Activated CD4-positive, alpha-beta T cell treated with anti-CD3 and anti-CD28 coated beads, Interleukin-2, amount 10 ng/mL, durations not matched to agents 24 days and 14 days (primary cell): ENCODE measurements around the gene IRF8. TPM values are rescaled to one million over a fixed set of nuclear protein-coding genes. Genes with fewer than 3 reads are reported as not detected.
A peak's percentile ranks its signal among the peaks of the same experiment; 100 is the strongest.

Source experiments
- DNase-seq: peaks from one replicate; pipeline ENCODE4 v3.0.0; 2022
- H3K27ac Mint-ChIP-seq: one replicate; pipeline ENCODE4 v1.8.0; 2022; ENCODE audit warnings: mild to moderate bottlenecking, mixed read lengths
- H3K27me3 Mint-ChIP-seq: one replicate; pipeline ENCODE4 v1.8.0; 2022; ENCODE audit warnings: mixed read lengths
- H3K36me3 Mint-ChIP-seq: one replicate; pipeline ENCODE4 v1.8.0; 2022; ENCODE audit warnings: low read depth, mild to moderate bottlenecking, mixed read lengths
- H3K4me1 Mint-ChIP-seq: one replicate; pipeline ENCODE4 v1.8.0; 2021; ENCODE audit warnings: mixed read lengths
- H3K4me3 Mint-ChIP-seq: one replicate; pipeline ENCODE4 v1.8.0; 2022; ENCODE audit warnings: mild to moderate bottlenecking, moderate library complexity, mixed read lengths
- H3K9me3 Mint-ChIP-seq: one replicate; pipeline ENCODE4 v1.8.0; 2021; ENCODE audit warnings: mixed read lengths
- intact Hi-C: fragments of 100-400 bp; cut with micrococcal nuclease; formaldehyde crosslinking; loops from one replicate; pipeline ENCODE4 v1.15.1; 2023
- total RNA-seq: library from RNA; stranded (reverse); gene quantifications from 2 replicates; pipeline ENCODE4 v1.2.3, GENCODE V29; 2022

IRF8 gene
- total RNA-seq, 1 donor from 2014 or later = 235 TPM

- DNase-seq = no peak
- intact Hi-C loops = loop anchor here (2.0 kb wide), 1 partner anchor 15 kb away; no protein-coding TSS in a partner anchor
- H3K4me1 Mint-ChIP-seq = peaks cover 13% of the 10 kb centered on the region
- H3K9me3 Mint-ChIP-seq = no peaks in the 10 kb centered on the region
- H3K27ac Mint-ChIP-seq = peak overlapping the region; percentile 10
- H3K36me3 Mint-ChIP-seq = peaks cover 67% of the 10 kb centered on the region
- H3K27me3 Mint-ChIP-seq = no peaks in the 10 kb centered on the region
- H3K4me3 Mint-ChIP-seq = no peak overlapping the region
These were observed 19.0 kb downstream of the IRF8 start for GRCh38 chr16:85917959-85918358.

- peaks cover 63% of the 10 kb centered on the region for H3K36me3 Mint-ChIP-seq
- H3K27ac Mint-ChIP-seq = no peak overlapping the region
- no peak for DNase-seq
- intact Hi-C loops = no loop called here
- no peak overlapping the region for H3K4me3 Mint-ChIP-seq
- peaks cover 13% of the 10 kb centered on the region for H3K4me1 Mint-ChIP-seq
- no peaks in the 10 kb centered on the region for H3K9me3 Mint-ChIP-seq
- no peaks in the 10 kb centered on the region for H3K27me3 Mint-ChIP-seq
These were observed 19.5 kb downstream of the IRF8 start for GRCh38 chr16:85918436-85918835.

- H3K27ac Mint-ChIP-seq = no peak overlapping the region
- no peaks in the 10 kb centered on the region for H3K27me3 Mint-ChIP-seq
- intact Hi-C loops = no loop called here
- H3K4me1 Mint-ChIP-seq = peaks cover 21% of the 10 kb centered on the region
- H3K4me3 Mint-ChIP-seq = no peak overlapping the region
- H3K36me3 Mint-ChIP-seq = peaks cover 61% of the 10 kb centered on the region
- H3K9me3 Mint-ChIP-seq = no peaks in the 10 kb centered on the region
- no peak for DNase-seq
These were observed 20.6 kb downstream of the IRF8 start for GRCh38 chr16:85919271-85920267.

- H3K4me1 Mint-ChIP-seq = peaks cover 34% of the 10 kb centered on the region
- H3K9me3 Mint-ChIP-seq = no peaks in the 10 kb centered on the region
- intact Hi-C loops = no loop called here
- H3K27ac Mint-ChIP-seq = no peak overlapping the region
- H3K36me3 Mint-ChIP-seq = peaks cover 55% of the 10 kb centered on the region
- no peak for DNase-seq
- no peak overlapping the region for H3K4me3 Mint-ChIP-seq
- no peaks in the 10 kb centered on the region for H3K27me3 Mint-ChIP-seq
These were observed 22.1 kb downstream of the IRF8 start for GRCh38 chr16:85921026-85921425.

GRCh38 chr16:85923153-85924021 lies 24.4 kb downstream of the IRF8 start:
- peaks cover 32% of the 10 kb centered on the region for H3K4me1 Mint-ChIP-seq
- H3K9me3 Mint-ChIP-seq = no peaks in the 10 kb centered on the region
- peak overlapping the region; percentile 92 for H3K27ac Mint-ChIP-seq
- intact Hi-C loops = loop anchor here (1.0 kb wide), 1 partner anchor 13 kb away; no protein-coding TSS in a partner anchor
- DNase-seq = no peak
- H3K27me3 Mint-ChIP-seq = no peaks in the 10 kb centered on the region
- peaks cover 41% of the 10 kb centered on the region for H3K36me3 Mint-ChIP-seq
- no peak overlapping the region for H3K4me3 Mint-ChIP-seq

GRCh38 chr16:85924675-85925074 lies 25.7 kb downstream of the IRF8 start:
- H3K4me3 Mint-ChIP-seq = peak overlapping the region; percentile 44
- H3K36me3 Mint-ChIP-seq = peaks cover 31% of the 10 kb centered on the region
- H3K27ac Mint-ChIP-seq = peak overlapping the region; percentile 92
- no peaks in the 10 kb centered on the region for H3K27me3 Mint-ChIP-seq
- intact Hi-C loops = loop anchor here (1.0 kb wide), 1 partner anchor 12 kb away; no protein-coding TSS in a partner anchor
- no peaks in the 10 kb centered on the region for H3K9me3 Mint-ChIP-seq
- DNase-seq = no peak
- peaks cover 33% of the 10 kb centered on the region for H3K4me1 Mint-ChIP-seq

GRCh38 chr16:85926370-85926769 lies 27.4 kb downstream of the IRF8 start:
- intact Hi-C loops = no loop called here
- Mint-ChIP-seq H3K4me1 (peaks cover 33% of the 10 kb centered on the region), H3K27me3 (no peaks in the 10 kb centered on the region), H3K9me3 (no peaks in the 10 kb centered on the region), H3K4me3 (peak overlapping the region; percentile 15), H3K27ac (no peak overlapping the region), H3K36me3 (peaks cover 16% of the 10 kb centered on the region)
- no peak for DNase-seq

- Mint-ChIP-seq H3K27me3 (no peaks in the 10 kb centered on the region), H3K36me3 (peaks cover 11% of the 10 kb centered on the region), H3K4me1 (peaks cover 32% of the 10 kb centered on the region), H3K9me3 (no peaks in the 10 kb centered on the region), H3K4me3 (peak overlapping the region; percentile 10), H3K27ac (no peak overlapping the region)
- intact Hi-C loops = no loop called here
- no peak for DNase-seq
These were observed 28.4 kb downstream of the IRF8 start for GRCh38 chr16:85927371-85927770.

- no peak for DNase-seq
- no peaks in the 10 kb centered on the region for H3K9me3 Mint-ChIP-seq
- peaks cover 33% of the 10 kb centered on the region for H3K4me1 Mint-ChIP-seq
- peaks cover 9% of the 10 kb centered on the region for H3K36me3 Mint-ChIP-seq
- H3K27ac Mint-ChIP-seq = no peak overlapping the region
- H3K27me3 Mint-ChIP-seq = no peaks in the 10 kb centered on the region
- H3K4me3 Mint-ChIP-seq = no peak overlapping the region
- intact Hi-C loops = no loop called here
These were observed 29.0 kb downstream of the IRF8 start for GRCh38 chr16:85927959-85928358.

- Mint-ChIP-seq H3K27ac (no peak overlapping the region), H3K27me3 (no peaks in the 10 kb centered on the region), H3K9me3 (no peaks in the 10 kb centered on the region), H3K4me1 (peaks cover 36% of the 10 kb centered on the region), H3K36me3 (peaks cover 8% of the 10 kb centered on the region), H3K4me3 (no peak overlapping the region)
- intact Hi-C loops = no loop called here
- no peak for DNase-seq
These were observed 29.4 kb downstream of the IRF8 start for GRCh38 chr16:85928401-85928820.

- Mint-ChIP-seq H3K27ac (no peak overlapping the region), H3K4me3 (no peak overlapping the region), H3K27me3 (peaks cover 3% of the 10 kb centered on the region), H3K36me3 (peaks cover 6% of the 10 kb centered on the region), H3K9me3 (no peaks in the 10 kb centered on the region), H3K4me1 (peaks cover 39% of the 10 kb centered on the region)
- intact Hi-C loops = no loop called here
- DNase-seq = no peak
These were observed 30.3 kb downstream of the IRF8 start for GRCh38 chr16:85929259-85929721.

- H3K27ac Mint-ChIP-seq = no peak overlapping the region
These were observed 31.3 kb downstream of the IRF8 start for GRCh38 chr16:85930301-85930700.

GRCh38 chr16:85931596-85932402 lies 32.8 kb downstream of the IRF8 start:
- intact Hi-C loops = no loop called here
- peaks cover 49% of the 10 kb centered on the region for H3K4me1 Mint-ChIP-seq

More at GRCh38 chr16:85930301-85930700, 31.3 kb downstream of the IRF8 start:
- Mint-ChIP-seq H3K9me3 (no peaks in the 10 kb centered on the region), H3K36me3 (peaks cover 2% of the 10 kb centered on the region), H3K4me1 (peaks cover 41% of the 10 kb centered on the region), H3K4me3 (no peak overlapping the region), H3K27me3 (peaks cover 3% of the 10 kb centered on the region)
- no peak for DNase-seq
- intact Hi-C loops = no loop called here

More at GRCh38 chr16:85931596-85932402, 32.8 kb downstream of the IRF8 start:
- no peaks in the 10 kb centered on the region for H3K9me3 Mint-ChIP-seq
- no peak overlapping the region for H3K4me3 Mint-ChIP-seq
- peaks cover 3% of the 10 kb centered on the region for H3K27me3 Mint-ChIP-seq
- peaks cover 2% of the 10 kb centered on the region for H3K36me3 Mint-ChIP-seq
- H3K27ac Mint-ChIP-seq = no peak overlapping the region
- DNase-seq = no peak
